Ishikawa (cell line): ENCODE data around the gene COMMD10.

ENCODE experiments used
- EGR1 ChIP-seq: IDR thresholded peaks from 2 replicates; pipeline ENCODE4 v1.6.1; 2012
- FOXM1 ChIP-seq: IDR thresholded peaks from 2 replicates; pipeline ENCODE4 v1.6.1; 2012; ENCODE audit warnings: low read depth, borderline replicate concordance
- NFIC ChIP-seq: IDR thresholded peaks from 2 replicates; pipeline ENCODE4 v1.6.1; 2012
- TEAD4 ChIP-seq: IDR thresholded peaks from 2 replicates; pipeline ENCODE4 v1.6.1; 2012
- TF ChIP-seq, protein P1 (sequence below): IDR thresholded peaks from 2 replicates; pipeline ENCODE4 v1.6.1; 2012; ENCODE audit warnings: low read depth, mild to moderate bottlenecking
- TF ChIP-seq, protein P2 (sequence below): IDR thresholded peaks from 2 replicates; pipeline ENCODE4 v1.6.1; 2012
- TF ChIP-seq, protein P3 (sequence below): IDR thresholded peaks from 2 replicates; pipeline ENCODE4 v1.6.1; 2012

DNA sequence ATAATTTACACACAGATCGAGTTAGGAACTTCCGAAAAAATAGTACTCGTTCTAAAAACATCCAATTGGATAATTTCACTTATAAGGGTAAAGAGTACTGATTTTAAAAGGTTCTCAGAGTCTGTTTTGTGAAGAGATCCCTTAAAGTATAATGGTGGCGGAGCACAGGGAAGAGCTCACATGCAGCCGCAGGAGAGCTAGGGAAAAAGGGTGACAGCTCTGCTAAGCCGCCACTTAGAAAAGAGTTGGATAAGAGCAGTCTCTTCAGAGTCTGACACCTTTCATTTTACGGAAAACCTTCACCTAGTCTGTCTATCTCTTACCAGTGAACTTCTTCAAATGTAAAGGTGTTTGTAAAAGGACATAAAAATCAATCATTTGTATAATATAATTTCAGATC, 149.9 kb downstream of the COMMD10 start:
- TF ChIP-seq EGR1 (no peak), TEAD4 (no peak), FOXM1 (no peak), NFIC (no peak)
- TF ChIP-seq, protein P1, sequence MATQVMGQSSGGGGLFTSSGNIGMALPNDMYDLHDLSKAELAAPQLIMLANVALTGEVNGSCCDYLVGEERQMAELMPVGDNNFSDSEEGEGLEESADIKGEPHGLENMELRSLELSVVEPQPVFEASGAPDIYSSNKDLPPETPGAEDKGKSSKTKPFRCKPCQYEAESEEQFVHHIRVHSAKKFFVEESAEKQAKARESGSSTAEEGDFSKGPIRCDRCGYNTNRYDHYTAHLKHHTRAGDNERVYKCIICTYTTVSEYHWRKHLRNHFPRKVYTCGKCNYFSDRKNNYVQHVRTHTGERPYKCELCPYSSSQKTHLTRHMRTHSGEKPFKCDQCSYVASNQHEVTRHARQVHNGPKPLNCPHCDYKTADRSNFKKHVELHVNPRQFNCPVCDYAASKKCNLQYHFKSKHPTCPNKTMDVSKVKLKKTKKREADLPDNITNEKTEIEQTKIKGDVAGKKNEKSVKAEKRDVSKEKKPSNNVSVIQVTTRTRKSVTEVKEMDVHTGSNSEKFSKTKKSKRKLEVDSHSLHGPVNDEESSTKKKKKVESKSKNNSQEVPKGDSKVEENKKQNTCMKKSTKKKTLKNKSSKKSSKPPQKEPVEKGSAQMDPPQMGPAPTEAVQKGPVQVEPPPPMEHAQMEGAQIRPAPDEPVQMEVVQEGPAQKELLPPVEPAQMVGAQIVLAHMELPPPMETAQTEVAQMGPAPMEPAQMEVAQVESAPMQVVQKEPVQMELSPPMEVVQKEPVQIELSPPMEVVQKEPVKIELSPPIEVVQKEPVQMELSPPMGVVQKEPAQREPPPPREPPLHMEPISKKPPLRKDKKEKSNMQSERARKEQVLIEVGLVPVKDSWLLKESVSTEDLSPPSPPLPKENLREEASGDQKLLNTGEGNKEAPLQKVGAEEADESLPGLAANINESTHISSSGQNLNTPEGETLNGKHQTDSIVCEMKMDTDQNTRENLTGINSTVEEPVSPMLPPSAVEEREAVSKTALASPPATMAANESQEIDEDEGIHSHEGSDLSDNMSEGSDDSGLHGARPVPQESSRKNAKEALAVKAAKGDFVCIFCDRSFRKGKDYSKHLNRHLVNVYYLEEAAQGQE, result no peak
- TF ChIP-seq, protein P2, sequence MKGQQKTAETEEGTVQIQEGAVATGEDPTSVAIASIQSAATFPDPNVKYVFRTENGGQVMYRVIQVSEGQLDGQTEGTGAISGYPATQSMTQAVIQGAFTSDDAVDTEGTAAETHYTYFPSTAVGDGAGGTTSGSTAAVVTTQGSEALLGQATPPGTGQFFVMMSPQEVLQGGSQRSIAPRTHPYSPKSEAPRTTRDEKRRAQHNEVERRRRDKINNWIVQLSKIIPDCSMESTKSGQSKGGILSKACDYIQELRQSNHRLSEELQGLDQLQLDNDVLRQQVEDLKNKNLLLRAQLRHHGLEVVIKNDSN, result no peak
- TF ChIP-seq, protein P3, sequence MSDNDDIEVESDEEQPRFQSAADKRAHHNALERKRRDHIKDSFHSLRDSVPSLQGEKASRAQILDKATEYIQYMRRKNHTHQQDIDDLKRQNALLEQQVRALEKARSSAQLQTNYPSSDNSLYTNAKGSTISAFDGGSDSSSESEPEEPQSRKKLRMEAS, result no peak
